PFSK-1 (cell line): ENCODE data around the gene BRD7.

Source experiments
- POLR2AphosphoS5 ChIP-seq: IDR thresholded peaks from 2 replicates; pipeline ENCODE4 v1.6.1; 2012; ENCODE audit warnings: low read depth, mild to moderate bottlenecking, control low read depth, low read length, moderate library complexity
- TF ChIP-seq, protein P1 (sequence below), 2 experiments: IDR thresholded peaks; 2 replicates each; pipeline versions ENCODE4 v1.6.1 to v1.8.0; 2011 to 2012; ENCODE audit warnings: low read depth in 2 of 2, low read length in 2 of 2, control low read depth in 1 of 2, inconsistent platforms in 1 of 2, mild to moderate bottlenecking in 1 of 2, moderate library complexity in 1 of 2; ENCODE audit not compliant: insufficient read depth in 1 of 2

DNA sequence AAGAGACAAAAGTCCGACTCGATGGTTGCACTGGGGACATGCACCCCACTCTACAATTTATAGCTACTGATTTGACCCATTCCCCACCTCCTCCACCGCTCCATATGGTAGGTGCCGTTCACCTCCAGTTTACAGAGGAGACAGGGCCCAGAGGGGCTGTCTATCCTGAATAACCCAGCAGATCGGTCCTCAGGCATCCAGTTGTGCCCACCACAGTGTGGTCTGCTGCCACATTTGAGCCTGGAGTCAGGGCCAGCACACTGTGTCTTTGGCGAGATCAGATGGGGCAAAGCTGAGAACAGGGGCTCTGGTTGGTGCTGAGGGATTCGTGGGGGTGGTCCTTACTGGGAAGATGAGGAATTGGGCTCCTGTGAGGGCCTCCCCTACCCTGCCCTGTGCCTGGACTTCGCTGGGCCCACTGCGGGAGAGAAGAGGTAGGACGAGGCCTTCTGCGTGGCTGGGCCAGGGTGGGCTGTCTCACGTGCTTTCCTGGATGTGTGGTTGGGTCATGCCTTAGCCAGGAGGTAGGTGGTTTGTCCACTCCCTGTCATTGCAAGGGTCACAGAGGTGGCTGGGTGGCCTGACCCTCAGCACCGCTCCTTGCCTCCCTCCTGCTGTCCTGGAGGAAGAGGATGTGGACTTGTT is 99.6 kb downstream of the BRD7 start:
- TF ChIP-seq, protein P1, sequence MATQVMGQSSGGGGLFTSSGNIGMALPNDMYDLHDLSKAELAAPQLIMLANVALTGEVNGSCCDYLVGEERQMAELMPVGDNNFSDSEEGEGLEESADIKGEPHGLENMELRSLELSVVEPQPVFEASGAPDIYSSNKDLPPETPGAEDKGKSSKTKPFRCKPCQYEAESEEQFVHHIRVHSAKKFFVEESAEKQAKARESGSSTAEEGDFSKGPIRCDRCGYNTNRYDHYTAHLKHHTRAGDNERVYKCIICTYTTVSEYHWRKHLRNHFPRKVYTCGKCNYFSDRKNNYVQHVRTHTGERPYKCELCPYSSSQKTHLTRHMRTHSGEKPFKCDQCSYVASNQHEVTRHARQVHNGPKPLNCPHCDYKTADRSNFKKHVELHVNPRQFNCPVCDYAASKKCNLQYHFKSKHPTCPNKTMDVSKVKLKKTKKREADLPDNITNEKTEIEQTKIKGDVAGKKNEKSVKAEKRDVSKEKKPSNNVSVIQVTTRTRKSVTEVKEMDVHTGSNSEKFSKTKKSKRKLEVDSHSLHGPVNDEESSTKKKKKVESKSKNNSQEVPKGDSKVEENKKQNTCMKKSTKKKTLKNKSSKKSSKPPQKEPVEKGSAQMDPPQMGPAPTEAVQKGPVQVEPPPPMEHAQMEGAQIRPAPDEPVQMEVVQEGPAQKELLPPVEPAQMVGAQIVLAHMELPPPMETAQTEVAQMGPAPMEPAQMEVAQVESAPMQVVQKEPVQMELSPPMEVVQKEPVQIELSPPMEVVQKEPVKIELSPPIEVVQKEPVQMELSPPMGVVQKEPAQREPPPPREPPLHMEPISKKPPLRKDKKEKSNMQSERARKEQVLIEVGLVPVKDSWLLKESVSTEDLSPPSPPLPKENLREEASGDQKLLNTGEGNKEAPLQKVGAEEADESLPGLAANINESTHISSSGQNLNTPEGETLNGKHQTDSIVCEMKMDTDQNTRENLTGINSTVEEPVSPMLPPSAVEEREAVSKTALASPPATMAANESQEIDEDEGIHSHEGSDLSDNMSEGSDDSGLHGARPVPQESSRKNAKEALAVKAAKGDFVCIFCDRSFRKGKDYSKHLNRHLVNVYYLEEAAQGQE (IDR thresholded peaks at IDR 0.05; ENCODE audit: insufficient read depth in 1 of 2, low read depth in 2 of 2, low read length in 2 of 2), result no peak
- TF ChIP-seq POLR2AphosphoS5, result no peak
